HepG2 (cell line): Measurements from ENCODE around the gene WIPF2. TPM values are rescaled to one million over a fixed set of nuclear protein-coding genes. Genes with fewer than 3 reads are reported as not detected.

ENCODE experiments used
- ATAC-seq: fragments of 200-7000 bp; cut with Tn5 transposase; 3 replicates; pipeline ENCODE4 v1.9.1; 2020; ENCODE audit warnings: mild to moderate bottlenecking, moderate library complexity
- BruUV-seq: library from RNA; stranded (reverse); fragments of 400-500 nt; replicated peaks from 2 replicates; lab custom pipeline; 2021; lab: Mats Ljungman, UMichigan
- CTCF ChIA-PET: fragments of 300-600 bp; formaldehyde crosslinking; extraction: SDS; loops from one replicate; lab custom pipeline; 2021; ENCODE audit warnings: low total read pairs, inconsistent platforms, low intra/inter-chr PET ratio; lab: Yijun Ruan, JAX
- POLR2A ChIA-PET: fragments of 350-600 bp; sonication (Branson Sonifier 250); formaldehyde crosslinking; loops from one replicate; lab custom pipeline; 2020; ENCODE audit warnings: antibody characterized with exemption, inconsistent platforms; lab: Yijun Ruan, JAX
- DNase-seq: peaks from one replicate; pipeline ENCODE4 v3.0.0-alpha.2; 2015; ENCODE audit warnings: low spot score
- FAIRE-seq: peaks from 3 replicates; lab custom pipeline; 2011; peaks lifted over from hg19 to GRCh38; lab: Jason Lieb, UNC
- H2AFZ ChIP-seq: one replicate; pipeline ENCODE4 v1.6.1; 2011; ENCODE audit warnings: low read length, inconsistent platforms
- H3K27ac ChIP-seq: fragments of 300-600 bp; 3 replicates; pipeline ENCODE4 v1.8.0; 2011; ENCODE audit warnings: mixed run types, mild to moderate bottlenecking, mixed read lengths, low read length, inconsistent platforms; ENCODE audit not compliant: insufficient read depth; ENCODE audit errors: extremely low read length
- H3K27me3 ChIP-seq, 2 experiments: fragments of 200-600 bp in 1 of 2; 2 replicates in 1 of 2; 3 replicates in 1 of 2; pipeline versions ENCODE4 v1.6.0 to v1.8.0; 2011; ENCODE audit warnings: low read length in 2 of 2, mild to moderate bottlenecking in 2 of 2, moderate library complexity in 2 of 2, inconsistent platforms in 1 of 2; ENCODE audit not compliant: insufficient read depth in 2 of 2, control insufficient read depth in 1 of 2
- H3K36me3 ChIP-seq, 2 experiments: fragments of 200-600 bp in 1 of 2; replicated peaks in 1 of 2; 2 replicates in 1 of 2; 3 replicates in 1 of 2; pipeline versions ENCODE4 v1.5.1 to v1.8.0; 2011; ENCODE audit warnings: low read length in 2 of 2, inconsistent platforms in 1 of 2; ENCODE audit not compliant: insufficient read depth in 2 of 2, control insufficient read depth in 1 of 2
- H3K4me1 ChIP-seq: 2 replicates; pipeline ENCODE4 v1.5.1; 2012; ENCODE audit warnings: low read length, inconsistent platforms; ENCODE audit not compliant: insufficient read depth
- H3K4me2 ChIP-seq: 2 replicates; pipeline ENCODE4 v1.6.0; 2011; ENCODE audit warnings: low read depth, low read length, inconsistent platforms
- H3K4me3 ChIP-seq, 3 experiments: fragments of 200-600 bp in 1 of 3; sonication (generic), shearing (Covaris generic) in 1 of 3; replicated peaks in 1 of 3; 2 replicates each; pipeline ENCODE4 v1.5.1; 2011 to 2016; ENCODE audit warnings: low read length in 3 of 3, inconsistent platforms in 2 of 3, low read depth in 2 of 3, mild to moderate bottlenecking in 2 of 3, control low read depth in 1 of 3, mixed read lengths in 1 of 3; ENCODE audit not compliant: insufficient read depth in 1 of 3
- H3K79me2 ChIP-seq: one replicate; pipeline ENCODE4 v1.6.1; 2011; ENCODE audit warnings: low read length, inconsistent platforms; ENCODE audit not compliant: insufficient read depth
- H3K9ac ChIP-seq: 2 replicates; pipeline ENCODE4 v1.6.0; 2011; ENCODE audit warnings: mild to moderate bottlenecking, low read depth, low read length, inconsistent platforms; ENCODE audit not compliant: insufficient read depth
- H3K9me3 ChIP-seq: 2 replicates; pipeline ENCODE4 v1.5.1; 2012; ENCODE audit warnings: mild to moderate bottlenecking, low read length
- H4K20me1 ChIP-seq: 2 replicates; pipeline ENCODE4 v1.6.0; 2011; ENCODE audit warnings: inconsistent platforms, mild to moderate bottlenecking, low read length, moderate library complexity; ENCODE audit not compliant: insufficient read depth
- PATZ1 ChIP-seq: sonication (generic); formaldehyde crosslinking; IDR thresholded peaks from 2 replicates; pipeline ENCODE4 v1.4.0; 2020; ENCODE audit warnings: missing genetic modification reagents
- RERE ChIP-seq: IDR thresholded peaks from 2 replicates; pipeline ENCODE4 v1.6.1; 2016; ENCODE audit warnings: low read depth, missing genetic modification reagents, missing compliant biosample characterization
- ZBTB3 ChIP-seq: sonication (generic); formaldehyde crosslinking; IDR thresholded peaks from 2 replicates; pipeline ENCODE4 v1.4.0; 2020; ENCODE audit warnings: low read depth, mild to moderate bottlenecking, moderate library complexity, missing genetic modification reagents, borderline replicate concordance
- ZMYM3 ChIP-seq: sonication (generic); formaldehyde crosslinking; IDR thresholded peaks from 2 replicates; pipeline ENCODE4 v1.5.1; 2020; ENCODE audit warnings: mild to moderate bottlenecking, missing genetic modification reagents
- ZMYM4 ChIP-seq: sonication (generic); formaldehyde crosslinking; IDR thresholded peaks from 2 replicates; pipeline ENCODE4 v1.8.1; 2023; ENCODE audit warnings: mild to moderate bottlenecking, missing genetic modification reagents
- ZNF362 ChIP-seq: sonication (generic); formaldehyde crosslinking; IDR thresholded peaks from 2 replicates; pipeline ENCODE4 v1.4.0; 2020; ENCODE audit warnings: missing genetic modification reagents, mild to moderate bottlenecking, borderline replicate concordance
- ZNF44 ChIP-seq: sonication (generic); formaldehyde crosslinking; IDR thresholded peaks from 2 replicates; pipeline ENCODE4 v1.5.1; 2020; ENCODE audit warnings: mild to moderate bottlenecking, missing genetic modification reagents
- ZNF607 ChIP-seq: sonication (generic); formaldehyde crosslinking; IDR thresholded peaks from 2 replicates; pipeline ENCODE4 v1.5.1; 2020; ENCODE audit warnings: missing genetic modification reagents, mild to moderate bottlenecking, borderline replicate concordance
- WGBS: methylation state at CpG from one replicate; pipeline ENCODE4 v1.1.6; 2017; ENCODE audit warnings: low lambda C conversion rate; 5-methylcytosine and 5-hydroxymethylcytosine counted together
- in situ Hi-C: cut with HindIII; loops from 2 replicates; pipeline ENCODE4 v1.10.0; 2017; ENCODE audit warnings: low pct_unique_long_range_greater_than_20kb; ENCODE audit not compliant: extremely low pct_ligation_motif_present
- intact Hi-C: fragments of 100-400 bp; cut with micrococcal nuclease; formaldehyde crosslinking; loops from one replicate; pipeline ENCODE4 v1.10.0; 2022; ENCODE audit not compliant: unreplicated experiment
- polyA plus RNA-seq, 8 experiments: library from polyadenylated mRNA; depleted of rRNA in 3 of 8; stranded (reverse) in 7 of 8; unstranded in 1 of 8; fragments of >200 nt; fragmentation: Illumina TruSeq in 4 of 8; extraction: Trizol in 4 of 8; gene quantifications; 2 replicates each; pipeline versions ENCODE4 v1.2.1 to v1.2.3, GENCODE V29; 2011 to 2016; ENCODE audit warnings: low read depth in 4 of 8, missing spikeins in 1 of 8, mixed read lengths in 1 of 8; ENCODE audit not compliant: insufficient read depth in 1 of 8
- total RNA-seq, 5 experiments: library from RNA; depleted of rRNA; stranded (reverse); fragments of >200 nt; fragmentation: Illumina TruSeq; extraction: Trizol; gene quantifications; 2 replicates each; pipeline ENCODE4 v1.2.3, GENCODE V29; 2016; ENCODE audit warnings: low read depth in 1 of 5

Gene WIPF2
- total and polyA plus RNA-seq, 2 of the 13 experiments (the other 11 are each of a cell fraction or from before 2014, with no cell fraction given): 7.2 to 10.8 TPM

- no peak for TF ChIP-seq PATZ1 (CRISPR knock-in tag)
Measured at GRCh38 chr17:40187238-40187637, 31.9 kb upstream of the WIPF2 start (continued).

GRCh38 chr17:40188694-40189093 is 30.4 kb upstream of the WIPF2 start:
- Histone ChIP-seq H3K27me3 (no peaks in the 10 kb centered on the region), H4K20me1 (no peaks in the 10 kb centered on the region), H3K79me2 (no peaks in the 10 kb centered on the region), H3K4me1 (peaks cover 35% of the 10 kb centered on the region), H2AFZ (no peak overlapping the region), H3K9ac (no peak overlapping the region), H3K9me3 (no peaks in the 10 kb centered on the region), H3K36me3 (no peaks in the 10 kb centered on the region), H3K4me2 (no peak overlapping the region), H3K4me3 (no peak overlapping the region), H3K27ac (no peak overlapping the region)
- ChIA-PET CTCF (no interaction called here), POLR2A (no interaction called here)
- DNase-seq (no peak), FAIRE-seq (no peak), ATAC-seq (no peak)
- in situ Hi-C loops: no loop called here
- TF ChIP-seq ZNF607 (CRISPR knock-in tag): no peak
- TF ChIP-seq ZNF44 (CRISPR knock-in tag): no peak
- no peak for TF ChIP-seq ZNF362 (CRISPR knock-in tag)
- no peak for TF ChIP-seq ZMYM3 (CRISPR knock-in tag)
- no peak for TF ChIP-seq RERE
- TF ChIP-seq ZMYM4: no peak
- TF ChIP-seq ZBTB3 (CRISPR knock-in tag): no peak
- WGBS: 93% methylated on average over 6 of the region's 6 CpGs
- no TSS peak for BruUV-seq
- intact Hi-C loops: no loop called here
